Ecto neural progenitor cell (in vitro differentiated cells): ENCODE measurements around the gene UTP4.

Experiments used
- DNase-seq: peaks from one replicate; pipeline ENCODE4 v3.0.0-alpha.2; 2018; ENCODE audit warnings: low spot score

Gene UTP4

GRCh38 chr16:69176033-69176800 lies 43.8 kb downstream of the UTP4 start:
- no peak for DNase-seq

- no peak for DNase-seq
These were observed 47.0 kb downstream of the UTP4 start for GRCh38 chr16:69179328-69180010.

- DNase-seq: no peak
These were observed 47.5 kb downstream of the UTP4 start for GRCh38 chr16:69180011-69180338.

DNA sequence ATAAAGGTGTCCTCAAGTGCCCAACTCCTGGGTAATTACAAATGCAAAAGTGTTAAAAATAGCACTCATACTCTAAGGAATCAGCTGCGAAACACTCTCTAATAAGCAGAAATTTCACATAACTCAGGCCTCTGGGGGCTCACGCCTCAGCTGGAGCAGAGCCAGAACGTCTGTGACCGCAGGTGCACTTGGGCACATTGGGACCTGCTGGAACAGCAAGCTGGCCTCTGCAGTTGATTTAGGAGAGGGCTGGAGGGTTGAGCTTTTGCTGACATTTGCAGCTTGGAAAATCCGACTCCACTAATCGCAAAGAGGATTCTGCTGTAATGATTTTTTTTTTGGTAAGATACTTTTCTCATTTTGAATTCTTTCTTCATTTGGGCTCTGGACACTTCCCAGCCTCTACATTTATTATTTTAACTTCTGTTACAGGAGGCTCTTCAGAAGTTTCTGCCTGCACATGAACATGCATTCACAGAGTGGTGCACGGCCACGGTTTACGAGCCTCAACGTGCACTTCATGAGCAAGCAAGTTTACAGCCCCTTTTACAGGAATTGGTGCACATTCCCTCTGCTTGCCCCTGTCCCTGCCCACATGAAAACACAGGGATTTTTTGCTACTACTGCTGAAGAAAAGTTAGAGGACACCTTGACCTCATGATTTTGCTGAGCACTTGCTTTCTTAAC lies 50.4 kb downstream of the UTP4 start:
- no peak for DNase-seq

DNA sequence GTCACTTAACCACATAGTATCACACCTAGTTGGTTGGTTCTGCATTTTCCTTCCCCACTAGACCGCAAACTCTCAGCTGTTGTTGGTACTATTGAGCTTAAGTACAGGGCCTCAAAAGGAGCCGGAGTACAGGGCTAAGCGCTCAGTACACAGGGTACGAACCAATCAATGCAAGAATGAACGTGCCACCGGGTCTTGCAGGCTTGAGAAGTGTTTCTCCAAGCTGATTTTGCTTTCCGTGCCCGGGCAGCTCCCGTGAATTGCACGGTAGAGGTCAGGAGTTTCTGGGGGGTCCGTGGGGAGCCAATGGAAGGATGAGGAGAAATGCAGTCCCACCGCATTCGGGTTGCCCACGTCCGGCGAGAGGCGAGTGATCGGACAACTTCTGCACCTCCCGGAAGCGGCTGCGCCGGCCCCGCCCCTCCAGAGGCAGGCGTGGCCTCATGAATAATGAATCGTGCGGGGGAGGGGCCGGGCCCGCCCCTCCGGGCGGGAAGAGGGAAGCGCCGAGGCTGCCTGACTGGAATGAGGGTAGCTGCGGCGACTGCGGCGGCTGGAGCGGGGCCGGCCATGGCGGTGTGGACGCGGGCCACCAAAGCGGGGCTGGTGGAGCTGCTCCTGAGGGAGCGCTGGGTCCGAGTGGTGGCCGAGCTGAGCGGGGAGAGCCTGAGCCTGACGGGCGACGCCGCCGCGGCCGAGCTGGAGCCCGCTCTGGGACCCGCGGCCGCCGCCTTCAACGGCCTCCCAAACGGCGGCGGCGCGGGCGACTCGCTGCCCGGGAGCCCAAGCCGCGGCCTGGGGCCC lies 54.4 kb downstream of the UTP4 start, which contains the start of gene SNTB2:
Gene SNTB2 (plus strand): TSS at position 523 of the 804 bp plus-strand sequence. CDS start 3 bp downstream, at position 526.
- peak; percentile 96 for DNase-seq

DNA sequence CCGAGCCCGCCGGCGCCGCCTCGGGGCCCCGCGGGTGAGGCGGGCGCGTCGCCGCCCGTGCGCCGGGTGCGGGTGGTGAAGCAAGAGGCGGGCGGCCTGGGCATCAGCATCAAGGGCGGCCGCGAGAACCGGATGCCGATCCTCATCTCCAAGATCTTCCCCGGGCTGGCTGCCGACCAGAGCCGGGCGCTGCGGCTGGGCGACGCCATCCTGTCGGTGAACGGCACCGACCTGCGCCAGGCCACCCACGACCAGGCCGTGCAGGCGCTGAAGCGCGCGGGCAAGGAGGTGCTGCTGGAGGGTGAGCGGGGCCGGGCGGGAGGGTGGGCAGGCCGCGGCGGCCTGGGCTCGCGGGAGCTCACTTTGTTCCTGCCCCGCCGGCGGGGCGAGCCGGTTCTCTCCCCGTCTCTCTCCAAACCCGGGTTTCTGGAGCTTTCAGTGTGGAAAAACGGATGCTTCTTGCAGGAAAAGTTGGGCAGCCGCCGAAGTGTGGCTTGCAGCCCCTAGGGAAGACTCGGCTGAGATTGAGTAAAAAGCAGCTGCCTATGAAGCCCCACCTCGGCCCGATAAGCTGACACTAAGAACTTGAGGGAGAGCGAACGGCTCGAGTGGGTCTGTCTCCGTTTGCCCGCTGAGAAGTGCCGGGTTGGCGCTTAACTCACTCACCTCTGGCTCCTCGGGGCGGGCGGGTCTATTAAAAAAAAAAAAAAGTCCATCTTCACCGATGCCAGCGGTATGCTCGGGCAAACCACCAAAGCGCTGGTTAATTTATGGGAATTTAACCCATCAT lies 55.2 kb downstream of the UTP4 start:
- peak; percentile 81 for DNase-seq

GRCh38 chr16:69188236-69188549 lies 55.7 kb downstream of the UTP4 start:
- no peak for DNase-seq

GRCh38 chr16:69188716-69189115 lies 56.3 kb downstream of the UTP4 start:
- no peak for DNase-seq

- no peak for DNase-seq
These were observed 57.7 kb downstream of the UTP4 start for GRCh38 chr16:69190046-69190588.

DNA sequence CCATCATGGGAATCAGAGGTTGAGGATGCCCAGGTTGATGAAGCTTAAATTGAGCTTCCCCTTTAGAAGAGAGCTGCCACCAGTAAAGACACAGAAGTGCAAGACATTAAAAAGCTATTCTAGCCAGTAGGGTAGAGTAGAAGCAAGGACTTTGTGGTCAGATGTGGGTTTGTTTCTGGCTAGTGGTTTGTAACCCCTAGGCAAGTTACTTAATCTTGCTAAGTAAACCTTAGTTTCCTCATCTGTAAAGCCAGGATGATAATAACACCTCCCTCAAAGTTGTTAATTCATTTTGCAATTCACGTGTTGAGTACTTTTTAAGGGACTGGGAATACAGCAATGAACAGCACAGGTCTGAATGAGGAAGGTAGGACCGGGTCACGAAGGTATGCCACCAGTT lies 58.1 kb downstream of the UTP4 start:
- DNase-seq: no peak

DNA sequence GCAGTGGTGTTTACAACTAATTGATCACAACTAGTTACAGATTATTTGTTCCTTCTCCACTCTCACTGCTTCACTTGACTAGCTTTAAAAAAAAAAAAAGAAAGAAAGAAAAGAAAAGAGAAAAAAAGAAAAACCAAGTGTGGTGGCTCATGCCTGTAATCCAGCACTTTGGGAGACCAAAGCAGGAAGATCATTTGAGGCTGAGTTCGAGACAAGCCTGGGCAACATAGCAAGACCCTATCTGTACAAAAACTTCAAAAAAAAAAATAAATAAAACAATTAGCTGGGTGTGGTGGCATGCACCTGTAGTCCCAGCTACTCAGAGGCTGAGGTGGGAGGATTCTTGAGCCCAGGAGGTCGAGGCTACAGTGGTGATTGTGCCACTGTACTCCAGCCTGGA lies 58.7 kb downstream of the UTP4 start:
- DNase-seq: no peak

- no peak for DNase-seq
These were observed 61.4 kb downstream of the UTP4 start for GRCh38 chr16:69193855-69194254.

DNA sequence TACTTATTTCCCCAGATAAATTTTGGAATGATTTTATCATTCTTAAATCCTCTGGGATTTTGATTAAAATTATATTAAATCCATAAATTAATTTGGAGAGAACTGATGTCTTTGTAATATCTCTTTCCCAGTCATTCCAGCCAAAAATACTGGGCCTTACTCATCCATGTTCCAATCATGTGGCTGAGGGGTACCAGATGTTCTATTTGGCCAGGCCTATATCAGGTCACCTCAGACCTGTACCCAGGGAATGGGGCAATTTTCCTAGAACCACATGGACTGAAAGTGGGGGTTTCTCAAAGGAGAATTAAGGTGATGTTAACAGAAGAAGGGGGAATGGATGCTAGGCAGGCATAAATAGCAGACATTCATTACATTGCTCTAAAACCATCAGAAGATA lies 62.0 kb downstream of the UTP4 start:
- DNase-seq: no peak

- DNase-seq: no peak
These were observed 63.0 kb downstream of the UTP4 start for GRCh38 chr16:69195369-69196029.

DNA sequence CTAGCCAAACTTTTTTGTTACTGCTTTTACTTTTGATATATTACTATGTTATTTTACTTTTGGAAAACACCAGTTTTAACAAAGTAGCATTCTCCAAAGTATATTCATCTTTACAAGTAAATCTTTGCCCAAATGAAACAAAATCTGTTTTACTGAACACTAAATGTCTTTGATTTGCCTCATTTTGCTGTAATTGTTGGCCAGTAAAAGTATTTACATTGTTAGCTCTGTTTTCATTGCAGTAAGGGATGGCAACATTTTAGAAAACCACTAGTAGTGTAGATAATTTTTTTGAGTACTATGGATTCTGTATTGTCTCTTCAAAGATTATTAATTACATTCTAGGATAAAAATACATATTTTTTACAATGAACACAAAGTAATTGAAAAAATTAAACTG lies 65.1 kb downstream of the UTP4 start:
- no peak for DNase-seq

- no peak for DNase-seq
These were observed 66.9 kb downstream of the UTP4 start for GRCh38 chr16:69199382-69199781.

DNA sequence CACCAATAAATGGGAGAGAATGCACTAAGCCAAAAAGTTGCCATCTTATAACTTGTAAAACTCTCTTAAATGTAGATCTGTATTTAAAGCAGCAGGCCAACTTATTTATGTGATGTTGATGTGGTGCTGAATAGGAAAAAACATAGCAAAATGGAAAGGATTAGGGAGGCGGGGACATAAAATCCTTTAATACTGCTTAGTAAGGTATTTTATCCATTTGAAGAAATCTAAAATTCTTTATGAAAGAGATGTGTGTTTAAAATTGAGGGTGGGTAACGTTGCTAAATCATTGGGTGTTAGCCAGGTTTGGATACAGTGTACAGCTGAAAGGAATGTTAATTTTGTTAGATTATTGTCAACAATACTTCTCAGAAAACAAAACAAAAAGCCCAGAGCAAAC lies 68.8 kb downstream of the UTP4 start:
- no peak for DNase-seq

DNA sequence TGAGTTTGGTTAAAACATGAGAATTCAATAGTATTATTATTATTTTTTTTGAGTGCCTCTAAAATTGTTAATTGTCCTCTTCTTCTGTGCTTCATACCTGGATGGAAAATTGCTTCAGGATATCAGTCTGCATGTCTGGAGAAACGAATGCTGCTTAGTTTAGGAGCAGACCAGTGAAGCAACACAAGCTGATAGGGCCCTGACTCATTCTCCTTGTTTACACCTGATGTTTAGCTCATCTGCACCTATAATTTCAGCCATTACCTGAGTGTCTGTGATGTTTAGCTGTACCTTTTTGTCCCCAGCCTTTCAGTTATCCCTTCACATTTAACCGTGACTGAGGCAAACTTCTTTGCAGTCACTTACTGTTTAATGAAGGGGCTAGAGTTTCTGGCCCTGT lies 69.3 kb downstream of the UTP4 start:
- no peak for DNase-seq

DNA sequence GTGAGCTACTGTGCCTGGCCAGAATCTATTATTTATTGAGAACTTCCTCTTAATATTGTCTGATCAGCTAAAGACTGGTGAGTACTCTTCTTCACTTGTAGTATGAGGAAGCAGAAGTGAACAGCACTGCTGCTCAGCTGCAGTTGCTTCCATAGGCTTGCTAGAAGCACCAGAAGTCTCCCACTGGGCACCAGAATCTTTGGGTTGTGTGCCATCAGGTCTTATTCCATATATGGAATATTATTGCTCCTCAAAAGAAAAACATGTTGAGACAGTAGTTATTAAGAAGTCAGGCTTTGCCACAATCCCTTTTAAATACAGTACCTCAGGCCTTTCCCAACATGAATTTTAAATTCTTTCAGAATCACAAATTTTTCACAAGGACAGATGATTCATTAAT lies 71.7 kb downstream of the UTP4 start:
- DNase-seq: no peak

GRCh38 chr16:69209735-69210134 lies 77.3 kb downstream of the UTP4 start:
- DNase-seq: no peak

GRCh38 chr16:69217433-69217832 lies 85.0 kb downstream of the UTP4 start:
- no peak for DNase-seq
